Parathyroid adenoma (tissue), 2 donors: ENCODE data around the gene CLDN6.

Source experiments
- H2AFZ ChIP-seq: fragments of 300-600 bp; sonication (generic); one replicate; pipeline ENCODE4 v1.7.0; 2017; ENCODE audit warnings: antibody characterized with exemption, mild to moderate bottlenecking
- H3K27ac ChIP-seq: fragments of 300-600 bp; sonication (generic); one replicate; pipeline ENCODE4 v1.7.0; 2017
- H3K27me3 ChIP-seq: fragments of 300-600 bp; sonication (generic); one replicate; pipeline ENCODE4 v1.7.0; 2017; ENCODE audit warnings: low read length; ENCODE audit not compliant: control insufficient read depth, insufficient read depth
- H3K36me3 ChIP-seq: fragments of 300-600 bp; sonication (generic); one replicate; pipeline ENCODE4 v1.7.0; 2017; ENCODE audit warnings: low read length; ENCODE audit not compliant: control insufficient read depth, insufficient read depth
- H3K4me1 ChIP-seq: fragments of 300-600 bp; sonication (generic); one replicate; pipeline ENCODE4 v1.7.0; 2017; ENCODE audit warnings: control low read depth
- H3K4me2 ChIP-seq: fragments of 300-600 bp; sonication (generic); one replicate; pipeline ENCODE4 v1.7.0; 2017; ENCODE audit warnings: low read length
- H3K4me3 ChIP-seq: fragments of 300-600 bp; sonication (generic); one replicate; pipeline ENCODE4 v1.7.0; 2017; ENCODE audit warnings: low read depth, low read length
- H3K79me2 ChIP-seq: fragments of 300-600 bp; sonication (generic); one replicate; pipeline ENCODE4 v1.7.0; 2017; ENCODE audit warnings: control low read depth
- H3K9ac ChIP-seq: fragments of 300-600 bp; sonication (generic); one replicate; pipeline ENCODE4 v1.7.0; 2017; ENCODE audit warnings: mild to moderate bottlenecking
- H3K9me3 ChIP-seq: fragments of 300-600 bp; sonication (generic); one replicate; pipeline ENCODE4 v1.7.0; 2017; ENCODE audit warnings: low read length; ENCODE audit not compliant: control insufficient read depth
- CTCF ChIP-seq: fragments of 300-600 bp; sonication (generic); IDR thresholded peaks from one replicate; pipeline ENCODE4 v1.7.0; 2017; ENCODE audit warnings: antibody characterized with exemption, mild to moderate bottlenecking
- donor health status: primary hyperparathyroidism.

Gene CLDN6

GRCh38 chr16:2980227-2981176, 37.5 kb downstream of the CLDN6 start, which contains the start of gene PKMYT1:
PKMYT1 (minus strand) TSS chr16:2980446; CDS start chr16:2979657, 789 bp downstream.
- Histone ChIP-seq H3K9me3 (no peaks in the 10 kb centered on the region), H3K4me1 (peaks cover 3% of the 10 kb centered on the region), H3K36me3 (no peaks in the 10 kb centered on the region), H3K9ac (peak within 1 kb of the TSS; percentile 80), H3K27ac (peak within 1 kb of the TSS; percentile 59), H3K79me2 (no peaks in the 10 kb centered on the region), H3K27me3 (no peaks in the 10 kb centered on the region), H3K4me2 (peak within 1 kb of the TSS; percentile 99), H3K4me3 (peak within 1 kb of the TSS; percentile 86), H2AFZ (peak within 1 kb of the TSS; percentile 100)
- TF ChIP-seq CTCF: no peak

- Histone ChIP-seq H2AFZ (peak overlapping the region; percentile 100), H3K4me3 (peak overlapping the region; percentile 86), H3K27ac (no peak overlapping the region), H3K27me3 (no peaks in the 10 kb centered on the region), H3K4me1 (peaks cover 3% of the 10 kb centered on the region), H3K36me3 (no peaks in the 10 kb centered on the region), H3K79me2 (no peaks in the 10 kb centered on the region), H3K9ac (no peak overlapping the region), H3K9me3 (no peaks in the 10 kb centered on the region), H3K4me2 (peak overlapping the region; percentile 99)
- TF ChIP-seq CTCF: no peak
Measured at GRCh38 chr16:2979669-2980226, 38.2 kb downstream of the CLDN6 start.

GRCh38 chr16:2977440-2977839, 40.5 kb downstream of the CLDN6 start:
- Histone ChIP-seq H3K9me3 (no peaks in the 10 kb centered on the region), H3K79me2 (no peaks in the 10 kb centered on the region), H2AFZ (no peak overlapping the region), H3K9ac (no peak overlapping the region), H3K4me1 (no peaks in the 10 kb centered on the region), H3K27me3 (no peaks in the 10 kb centered on the region), H3K4me2 (no peak overlapping the region), H3K27ac (no peak overlapping the region), H3K36me3 (no peaks in the 10 kb centered on the region), H3K4me3 (no peak overlapping the region)
- TF ChIP-seq CTCF: no peak

- no peak overlapping the region for H3K9ac ChIP-seq
- no peaks in the 10 kb centered on the region for H3K36me3 ChIP-seq
- no peak overlapping the region for H3K4me3 ChIP-seq
- no peaks in the 10 kb centered on the region for H3K9me3 ChIP-seq
- H3K4me2 ChIP-seq: no peak overlapping the region
- no peaks in the 10 kb centered on the region for H3K27me3 ChIP-seq
- no peak overlapping the region for H3K27ac ChIP-seq
- no peak for TF ChIP-seq CTCF
- H2AFZ ChIP-seq: no peak overlapping the region
- H3K79me2 ChIP-seq: no peaks in the 10 kb centered on the region
- no peaks in the 10 kb centered on the region for H3K4me1 ChIP-seq
Measured at GRCh38 chr16:2976673-2977072, 41.3 kb downstream of the CLDN6 start.
